GM18499 (cell line): ENCODE data around the gene TFB1M.
"Not testable (repeated sequence)": the region's sequence is repeated elsewhere in the genome, so short reads cannot be mapped to it uniquely, and the experiment has no call there.

Experiments used
- ATAC-seq: cut with Tn5 transposase; IDR thresholded peaks from one replicate; pipeline ENCODE4 v1.9.1; 2021; ENCODE audit warnings: moderate number of reproducible peaks; ENCODE audit not compliant: insufficient read depth, unreplicated experiment

The TFB1M gene

GRCh38 chr6:155245193-155245592, 69.1 kb downstream of the TFB1M start:
- no peak for ATAC-seq

GRCh38 chr6:155244434-155244833, 69.8 kb downstream of the TFB1M start:
- no peak for ATAC-seq

GRCh38 chr6:155241966-155242365, 72.3 kb downstream of the TFB1M start:
- no peak for ATAC-seq

- no peak for ATAC-seq
Measured at GRCh38 chr6:155240905-155241600, 73.2 kb downstream of the TFB1M start.

GRCh38 chr6:155237613-155238012, 76.7 kb downstream of the TFB1M start:
- no peak for ATAC-seq

GRCh38 chr6:155235087-155235486, 79.2 kb downstream of the TFB1M start:
- ATAC-seq, result no peak

GRCh38 chr6:155234687-155235086, 79.6 kb downstream of the TFB1M start:
- no peak for ATAC-seq

GRCh38 chr6:155234167-155234566, 80.1 kb downstream of the TFB1M start:
- ATAC-seq, result no peak

GRCh38 chr6:155232848-155233247, 81.4 kb downstream of the TFB1M start:
- no peak for ATAC-seq

GRCh38 chr6:155230975-155231374, 83.3 kb downstream of the TFB1M start:
- ATAC-seq, result not testable (repeated sequence)

GRCh38 chr6:155228546-155229166, 85.6 kb downstream of the TFB1M start:
- ATAC-seq, result no peak

- ATAC-seq, result no peak
Measured at GRCh38 chr6:155227046-155227445, 87.2 kb downstream of the TFB1M start.

- no peak for ATAC-seq
Measured at GRCh38 chr6:155224618-155225017, 89.7 kb downstream of the TFB1M start.

- peak; percentile 95 for ATAC-seq
Measured at GRCh38 chr6:155223646-155224451, 90.4 kb downstream of the TFB1M start.

GRCh38 chr6:155222506-155222905, 91.8 kb downstream of the TFB1M start:
- no peak for ATAC-seq

GRCh38 chr6:155221086-155221485, 93.2 kb downstream of the TFB1M start:
- no peak for ATAC-seq

- ATAC-seq, result no peak
Measured at GRCh38 chr6:155219858-155220301, 94.4 kb downstream of the TFB1M start.

- no peak for ATAC-seq
Measured at GRCh38 chr6:155219299-155219698, 95.0 kb downstream of the TFB1M start.

GRCh38 chr6:155218711-155219110, 95.6 kb downstream of the TFB1M start:
- ATAC-seq, result not testable (repeated sequence)

- ATAC-seq, result no peak
Measured at GRCh38 chr6:155216312-155217046, 97.8 kb downstream of the TFB1M start.
